Umbilical cord (tissue), 2 donors: ENCODE results near the gene NAA38. TPM values are rescaled to one million over a fixed set of nuclear protein-coding genes. Genes with fewer than 3 reads are reported as not detected.
A peak's percentile ranks its signal among the peaks of the same experiment; 100 is the strongest.

Experiments used
- DNase-seq: peaks from one replicate; pipeline ENCODE4 v3.0.0-alpha.2; 2015; ENCODE audit warnings: low spot score
- total RNA-seq: library from RNA; depleted of rRNA; stranded (reverse); fragments of >200 nt; gene quantifications from one replicate; pipeline ENCODE4 v1.2.3, GENCODE V29; 2014; ENCODE audit warnings: low replicate concordance; ENCODE audit not compliant: insufficient read depth

NAA38 gene
- total RNA-seq, 1 donor from 2014 or later: 55.9 TPM

DNA sequence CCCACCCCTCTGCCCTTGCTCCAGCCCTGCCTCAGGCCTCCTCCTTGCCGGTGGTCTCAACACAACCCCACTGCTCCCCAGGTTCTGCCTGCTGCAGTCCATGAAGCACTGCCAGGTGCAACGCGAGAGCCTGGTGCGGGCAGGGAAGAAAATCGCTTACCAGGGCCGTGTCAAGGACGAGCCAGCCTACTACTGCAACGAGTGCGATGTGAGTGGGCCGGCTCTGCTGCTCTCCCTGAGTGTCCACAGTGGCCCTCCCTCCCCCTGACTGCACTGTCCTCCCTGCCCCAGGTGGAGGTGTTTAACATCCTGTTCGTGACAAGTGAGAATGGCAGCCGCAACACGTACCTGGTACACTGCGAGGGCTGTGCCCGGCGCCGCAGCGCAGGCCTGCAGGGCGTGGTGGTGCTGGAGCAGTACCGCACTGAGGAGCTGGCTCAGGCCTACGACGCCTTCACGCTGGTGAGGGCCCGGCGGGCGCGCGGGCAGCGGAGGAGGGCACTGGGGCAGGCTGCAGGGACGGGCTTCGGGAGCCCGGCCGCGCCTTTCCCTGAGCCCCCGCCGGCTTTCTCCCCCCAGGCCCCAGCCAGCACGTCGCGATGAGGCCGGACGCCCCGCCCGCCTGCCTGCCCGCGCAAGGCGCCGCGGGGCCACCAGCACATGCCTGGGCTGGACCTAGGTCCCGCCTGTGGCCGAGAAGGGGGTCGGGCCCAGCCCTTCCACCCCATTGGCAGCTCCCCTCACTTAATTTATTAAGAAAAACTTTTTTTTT is 4.3 kb downstream of the NAA38 start:
- no peak for DNase-seq

DNA sequence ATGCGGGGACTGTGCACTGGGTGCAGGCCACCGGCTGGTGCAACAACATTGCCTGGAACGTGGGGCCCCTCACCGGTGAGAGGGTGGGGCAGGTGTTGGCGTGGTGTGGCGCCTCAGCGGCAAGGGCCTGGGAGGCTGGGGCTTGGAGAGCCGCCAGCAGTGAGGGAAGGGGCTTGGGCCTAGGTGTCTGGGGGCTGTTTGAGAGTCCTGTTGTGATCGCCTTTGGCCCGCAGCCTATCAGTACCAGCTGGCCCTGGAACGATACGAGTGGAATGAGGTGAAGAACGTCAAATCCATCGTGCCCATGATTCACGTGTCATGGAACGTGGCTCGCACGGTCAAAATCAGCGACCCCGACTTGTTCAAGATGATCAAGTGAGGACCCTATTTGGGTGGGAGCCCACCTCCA is 5.1 kb downstream of the NAA38 start:
- DNase-seq: no peak

DNA sequence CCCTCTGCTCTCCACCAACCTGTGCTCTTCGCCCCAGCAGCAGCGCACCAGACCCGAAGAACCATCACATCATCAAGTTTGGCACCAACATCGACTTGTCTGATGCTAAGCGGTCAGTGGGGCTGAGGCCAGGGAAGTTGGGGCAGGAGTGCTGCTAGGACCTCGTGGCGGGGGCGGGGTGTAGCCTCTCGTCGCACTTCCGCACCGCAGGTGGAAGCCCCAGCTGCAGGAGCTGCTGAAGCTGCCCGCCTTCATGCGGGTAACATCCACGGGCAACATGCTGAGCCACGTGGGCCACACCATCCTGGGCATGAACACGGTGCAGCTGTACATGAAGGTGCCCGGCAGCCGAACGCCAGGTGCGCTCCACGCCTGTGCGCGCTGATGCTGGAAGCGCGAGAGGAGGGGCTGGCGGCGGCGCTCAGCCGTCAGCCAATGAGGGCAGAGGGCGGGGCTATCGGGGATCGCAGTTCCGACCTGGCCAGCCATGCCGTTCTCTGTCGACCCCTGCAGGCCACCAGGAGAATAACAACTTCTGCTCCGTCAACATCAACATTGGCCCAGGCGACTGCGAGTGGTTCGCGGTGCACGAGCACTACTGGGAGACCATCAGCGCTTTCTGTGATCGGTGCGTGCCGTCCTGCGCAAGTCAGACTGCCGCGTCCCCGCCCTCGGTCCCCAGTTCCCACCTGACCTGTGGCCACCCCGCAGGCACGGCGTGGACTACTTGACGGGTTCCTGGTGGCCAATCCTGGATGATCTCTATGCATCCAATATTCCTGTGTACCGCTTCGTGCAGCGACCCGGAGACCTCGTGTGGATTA is 5.7 kb downstream of the NAA38 start:
- DNase-seq: peak; percentile 90

DNA sequence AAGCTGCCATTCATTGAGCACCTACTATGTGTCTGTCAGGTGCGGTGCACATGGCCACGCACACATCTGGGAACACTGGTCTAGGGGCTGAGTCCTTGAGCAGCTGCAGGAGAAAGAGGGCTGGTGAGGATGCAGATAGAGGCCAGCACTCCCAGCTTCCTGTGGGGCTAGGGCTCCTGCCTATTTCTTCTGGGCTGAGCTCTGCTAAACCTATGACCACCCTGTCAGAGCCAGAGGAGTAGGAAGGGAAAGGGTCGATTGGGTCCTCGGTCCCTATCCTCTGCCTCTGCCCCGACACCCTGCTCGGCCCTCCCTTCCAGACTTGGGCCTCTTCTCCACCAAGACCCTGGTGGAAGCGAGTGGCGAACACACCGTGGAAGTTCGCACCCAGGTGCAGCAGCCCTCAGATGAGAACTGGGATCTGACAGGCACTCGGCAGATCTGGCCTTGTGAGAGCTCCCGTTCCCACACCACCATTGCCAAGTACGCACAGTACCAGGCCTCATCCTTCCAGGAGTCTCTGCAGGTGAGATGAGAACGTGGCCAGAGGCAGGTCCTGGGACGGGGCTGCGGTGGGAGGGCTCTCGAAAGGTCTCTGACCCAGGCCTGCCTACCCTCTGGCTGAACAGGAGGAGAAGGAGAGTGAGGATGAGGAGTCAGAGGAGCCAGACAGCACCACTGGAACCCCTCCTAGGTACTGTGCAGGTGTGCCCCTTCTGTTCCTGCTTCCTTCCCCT is 6.5 kb downstream of the NAA38 start:
- no peak for DNase-seq

DNA sequence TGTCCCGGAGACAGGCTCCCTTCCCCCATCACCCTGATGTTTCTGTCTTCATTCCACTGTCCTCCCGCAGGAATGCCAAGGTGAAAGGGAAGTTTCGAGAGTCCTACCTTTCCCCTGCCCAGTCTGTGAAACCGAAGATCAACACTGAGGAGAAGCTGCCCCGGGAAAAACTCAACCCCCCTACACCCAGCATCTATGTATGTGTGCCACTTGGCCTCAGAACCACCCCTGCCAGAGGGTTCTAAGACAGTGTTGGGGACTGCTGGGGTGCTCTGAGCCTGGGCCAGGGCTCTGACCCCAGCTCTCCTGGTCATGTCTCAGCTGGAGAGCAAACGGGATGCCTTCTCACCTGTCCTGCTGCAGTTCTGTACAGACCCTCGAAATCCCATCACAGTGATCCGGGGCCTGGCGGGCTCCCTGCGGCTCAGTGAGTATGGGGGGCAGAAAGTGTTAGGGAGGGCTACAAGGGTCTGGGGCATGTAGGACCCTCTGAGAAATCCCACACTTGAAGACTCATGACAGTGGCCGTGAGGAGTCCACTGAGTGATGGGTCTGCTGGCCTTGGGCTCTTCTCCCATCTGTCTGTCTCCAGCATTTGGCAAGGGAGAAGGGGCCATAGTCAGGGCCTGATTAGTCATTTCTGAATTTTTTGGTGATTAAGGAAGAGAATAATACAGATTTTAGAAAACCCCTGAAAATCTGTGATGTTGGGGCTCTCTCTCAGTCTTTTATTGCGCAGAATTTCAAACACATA is 7.4 kb downstream of the NAA38 start:
- DNase-seq: no peak

DNA sequence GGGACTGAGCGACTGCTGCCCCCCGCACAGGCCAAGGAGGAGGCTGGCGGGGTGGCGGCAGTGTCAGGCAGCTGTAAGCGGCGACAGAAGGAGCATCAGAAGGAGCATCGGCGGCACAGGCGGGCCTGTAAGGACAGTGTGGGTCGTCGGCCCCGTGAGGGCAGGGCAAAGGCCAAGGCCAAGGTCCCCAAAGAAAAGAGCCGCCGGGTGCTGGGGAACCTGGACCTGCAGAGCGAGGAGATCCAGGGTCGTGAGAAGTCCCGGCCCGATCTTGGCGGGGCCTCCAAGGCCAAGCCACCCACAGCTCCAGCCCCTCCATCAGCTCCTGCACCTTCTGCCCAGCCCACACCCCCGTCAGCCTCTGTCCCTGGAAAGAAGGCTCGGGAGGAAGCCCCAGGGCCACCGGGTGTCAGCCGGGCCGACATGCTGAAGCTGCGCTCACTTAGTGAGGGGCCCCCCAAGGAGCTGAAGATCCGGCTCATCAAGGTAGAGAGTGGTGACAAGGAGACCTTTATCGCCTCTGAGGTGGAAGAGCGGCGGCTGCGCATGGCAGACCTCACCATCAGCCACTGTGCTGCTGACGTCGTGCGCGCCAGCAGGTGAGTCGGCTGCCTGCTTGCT is 8.1 kb downstream of the NAA38 start:
- DNase-seq: no peak

DNA sequence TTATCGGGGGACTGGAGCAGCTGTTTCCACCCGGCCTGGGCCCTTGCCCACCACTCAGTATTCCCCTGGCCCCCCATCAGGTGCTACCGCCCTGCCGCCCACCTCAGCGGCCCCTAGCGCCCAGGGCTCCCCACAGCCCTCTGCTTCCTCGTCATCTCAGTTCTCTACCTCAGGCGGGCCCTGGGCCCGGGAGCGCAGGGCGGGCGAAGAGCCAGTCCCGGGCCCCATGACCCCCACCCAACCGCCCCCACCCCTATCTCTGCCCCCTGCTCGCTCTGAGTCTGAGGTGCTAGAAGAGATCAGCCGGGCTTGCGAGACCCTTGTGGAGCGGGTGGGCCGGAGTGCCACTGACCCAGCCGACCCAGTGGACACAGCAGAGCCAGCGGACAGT is 8.6 kb downstream of the NAA38 start:
- no peak for DNase-seq

DNA sequence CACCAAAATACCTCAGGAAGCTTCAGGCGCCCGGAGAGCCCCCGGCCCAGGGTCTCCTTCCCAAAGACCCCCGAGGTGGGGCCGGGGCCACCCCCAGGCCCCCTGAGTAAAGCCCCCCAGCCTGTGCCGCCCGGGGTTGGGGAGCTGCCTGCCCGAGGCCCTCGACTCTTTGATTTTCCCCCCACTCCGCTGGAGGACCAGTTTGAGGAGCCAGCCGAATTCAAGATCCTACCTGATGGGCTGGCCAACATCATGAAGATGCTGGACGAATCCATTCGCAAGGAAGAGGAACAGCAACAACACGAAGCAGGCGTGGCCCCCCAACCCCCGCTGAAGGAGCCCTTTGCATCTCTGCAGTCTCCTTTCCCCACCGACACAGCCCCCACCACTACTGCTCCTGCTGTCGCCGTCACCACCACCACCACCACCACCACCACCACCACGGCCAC is 9.2 kb downstream of the NAA38 start:
- no peak for DNase-seq

DNA sequence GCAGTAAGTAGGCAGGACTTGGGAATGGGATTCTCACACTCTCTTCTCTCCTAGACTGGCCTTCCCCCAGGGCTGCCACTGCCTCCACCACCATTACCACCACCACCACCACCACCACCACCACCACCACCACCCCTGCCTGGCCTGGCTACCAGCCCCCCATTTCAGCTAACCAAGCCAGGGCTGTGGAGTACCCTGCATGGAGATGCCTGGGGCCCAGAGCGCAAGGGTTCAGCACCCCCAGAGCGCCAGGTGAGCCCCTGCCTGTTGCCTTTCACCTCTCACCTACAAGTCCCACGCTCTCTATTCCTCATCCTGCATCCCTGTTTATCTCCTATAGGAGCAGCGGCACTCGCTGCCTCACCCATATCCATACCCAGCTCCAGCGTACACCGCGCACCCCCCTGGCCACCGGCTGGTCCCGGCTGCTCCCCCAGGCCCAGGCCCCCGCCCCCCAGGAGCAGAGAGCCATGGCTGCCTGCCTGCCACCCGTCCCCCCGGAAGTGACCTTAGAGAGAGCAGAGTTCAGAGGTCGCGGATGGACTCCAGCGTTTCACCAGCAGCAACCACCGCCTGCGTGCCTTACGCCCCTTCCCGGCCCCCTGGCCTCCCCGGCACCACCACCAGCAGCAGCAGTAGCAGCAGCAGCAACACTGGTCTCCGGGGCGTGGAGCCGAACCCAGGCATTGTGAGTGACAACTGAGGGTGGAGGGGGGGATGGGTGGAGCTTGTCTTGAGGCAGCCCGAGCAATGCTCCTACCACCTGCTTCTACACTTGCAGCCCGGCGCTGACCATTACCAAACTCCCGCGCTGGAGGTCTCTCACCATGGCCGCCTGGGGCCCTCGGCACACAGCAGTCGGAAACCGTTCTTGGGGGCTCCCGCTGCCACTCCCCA is 10.3 kb downstream of the NAA38 start:
- no peak for DNase-seq

DNA sequence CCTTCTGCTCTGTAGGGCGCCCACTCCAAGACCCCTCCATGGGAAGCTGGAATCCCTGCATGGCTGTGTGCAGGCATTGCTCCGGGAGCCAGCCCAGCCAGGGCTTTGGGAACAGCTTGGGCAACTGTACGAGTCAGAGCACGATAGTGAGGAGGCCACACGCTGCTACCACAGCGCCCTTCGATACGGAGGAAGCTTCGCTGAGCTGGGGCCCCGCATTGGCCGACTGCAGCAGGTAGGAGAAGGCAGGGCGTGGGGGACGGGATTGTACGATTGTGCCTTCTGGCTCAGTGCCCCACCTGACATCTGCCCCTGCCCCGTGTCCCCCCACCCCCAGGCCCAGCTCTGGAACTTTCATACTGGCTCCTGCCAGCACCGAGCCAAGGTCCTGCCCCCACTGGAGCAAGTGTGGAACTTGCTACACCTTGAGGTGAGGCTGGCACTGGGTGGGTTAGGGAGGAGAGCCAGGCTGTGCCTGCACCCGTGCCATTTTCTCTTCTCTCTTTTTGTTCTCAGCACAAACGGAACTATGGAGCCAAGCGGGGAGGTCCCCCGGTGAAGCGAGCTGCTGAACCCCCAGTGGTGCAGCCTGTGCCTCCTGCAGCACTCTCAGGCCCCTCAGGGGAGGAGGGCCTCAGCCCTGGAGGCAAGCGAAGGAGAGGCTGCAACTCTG is 11.2 kb downstream of the NAA38 start:
- DNase-seq: no peak

DNA sequence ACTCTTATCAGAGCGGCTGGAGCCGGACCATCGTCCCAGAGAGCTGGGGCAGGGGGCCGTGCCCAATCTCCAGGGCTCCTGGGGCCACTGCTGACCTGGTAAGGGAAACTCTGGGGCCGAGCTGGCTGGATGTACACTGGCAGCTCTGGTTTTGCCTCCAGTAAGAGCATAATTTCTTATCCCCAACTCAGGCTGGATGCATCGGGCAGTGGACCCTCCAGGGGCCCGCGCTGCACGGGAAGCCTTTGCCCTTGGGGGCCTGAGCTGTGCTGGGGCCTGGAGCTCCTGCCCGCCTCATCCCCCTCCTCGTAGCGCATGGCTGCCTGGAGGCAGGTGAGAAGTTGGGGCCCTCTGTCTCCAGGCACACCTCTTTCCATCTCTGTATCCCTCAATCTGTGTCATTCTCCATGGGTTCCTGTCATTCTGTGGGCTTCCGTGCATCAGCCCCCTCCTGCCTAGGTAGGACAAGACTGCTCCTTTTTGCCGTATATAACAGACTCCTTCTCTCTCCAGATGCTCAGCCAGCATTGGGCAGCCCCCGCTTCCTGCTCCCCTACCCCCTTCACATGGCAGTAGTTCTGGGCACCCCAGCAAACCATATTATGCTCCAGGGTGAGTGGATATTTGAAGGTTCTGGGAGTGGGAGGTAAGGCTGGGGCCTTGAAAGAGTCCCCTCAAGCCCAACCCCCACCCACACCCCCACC is 11.8 kb downstream of the NAA38 start:
- DNase-seq: no peak

DNA sequence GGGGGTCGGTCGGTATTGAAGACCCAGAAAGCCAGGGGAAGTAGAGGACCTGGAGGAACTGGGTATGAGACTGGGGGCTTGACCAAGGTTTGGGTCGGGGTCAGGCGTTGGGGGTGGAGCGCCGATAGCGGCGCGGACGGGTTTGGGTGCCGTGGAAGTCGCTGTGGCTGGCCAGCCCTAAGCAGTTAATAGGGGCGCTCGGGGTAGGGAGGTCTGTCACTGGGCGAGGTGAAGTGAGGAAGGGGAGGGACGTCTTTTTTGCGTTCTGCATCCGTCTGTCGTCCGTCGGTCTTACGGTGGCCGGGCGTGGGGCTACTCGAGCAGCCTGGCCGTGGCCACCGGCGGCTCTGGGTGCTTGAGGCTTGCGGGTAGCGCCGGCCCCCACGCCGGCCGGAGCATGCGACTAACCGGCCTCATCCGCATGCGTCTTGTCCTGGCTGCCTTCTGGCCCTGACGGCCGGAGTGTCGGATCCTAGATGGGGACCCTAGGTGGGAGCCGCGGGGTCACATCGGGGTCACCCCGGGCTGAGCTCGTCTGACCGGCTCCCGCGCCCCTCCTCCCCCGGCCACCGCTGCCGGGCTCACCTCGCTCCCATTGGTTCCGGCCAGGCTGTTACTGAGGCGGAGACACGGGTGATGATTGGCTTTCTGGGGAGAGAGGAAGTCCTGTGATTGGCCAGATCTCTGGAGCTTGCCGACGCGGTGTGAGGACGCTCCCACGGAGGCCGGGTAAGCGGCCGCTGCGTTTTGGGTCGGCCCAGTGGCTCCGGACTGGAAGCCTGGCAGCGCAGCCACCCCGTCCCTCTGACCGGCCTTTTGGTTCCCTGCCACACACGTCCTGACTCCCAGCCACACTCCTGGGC is 12.8 kb downstream of the NAA38 start:
- DNase-seq: peak; percentile 98

DNA sequence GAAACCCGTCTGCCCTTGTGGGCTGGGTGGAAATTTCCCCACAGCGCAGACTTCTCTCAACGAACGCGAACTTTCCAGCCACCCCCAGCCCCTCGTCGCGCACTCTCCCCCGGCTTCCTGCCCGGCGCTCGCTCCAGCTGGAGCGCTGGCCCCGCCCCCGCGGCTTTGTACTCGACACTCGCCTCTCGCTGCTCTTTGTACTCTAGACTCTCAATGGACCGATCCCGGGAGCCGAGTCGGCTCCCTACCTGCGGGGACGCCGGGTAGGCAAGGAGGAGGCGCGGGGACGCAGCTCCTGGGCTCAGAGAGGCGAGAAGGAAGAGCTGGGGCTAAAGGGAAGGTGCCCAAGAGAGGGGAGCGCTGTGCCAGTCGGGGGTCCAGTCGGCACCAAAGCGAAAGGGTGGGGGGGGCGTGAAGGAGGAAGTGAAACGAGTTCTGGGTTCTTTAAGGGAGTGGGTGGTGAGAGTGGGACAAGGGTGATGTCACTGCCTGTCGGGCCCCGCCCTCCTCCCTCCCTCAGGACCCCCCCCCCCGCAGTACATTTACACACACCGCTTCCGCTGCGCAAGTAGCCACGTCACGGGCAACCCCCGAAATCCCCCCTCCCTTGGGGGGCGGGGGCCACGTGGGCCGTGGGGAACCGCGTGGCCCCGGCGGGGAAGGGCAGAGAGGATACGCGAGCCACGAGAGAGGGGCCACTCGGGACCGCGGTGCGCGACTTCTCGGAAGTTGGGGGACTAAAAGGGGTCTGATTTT is 13.6 kb downstream of the NAA38 start:
- DNase-seq: peak; percentile 86

DNA sequence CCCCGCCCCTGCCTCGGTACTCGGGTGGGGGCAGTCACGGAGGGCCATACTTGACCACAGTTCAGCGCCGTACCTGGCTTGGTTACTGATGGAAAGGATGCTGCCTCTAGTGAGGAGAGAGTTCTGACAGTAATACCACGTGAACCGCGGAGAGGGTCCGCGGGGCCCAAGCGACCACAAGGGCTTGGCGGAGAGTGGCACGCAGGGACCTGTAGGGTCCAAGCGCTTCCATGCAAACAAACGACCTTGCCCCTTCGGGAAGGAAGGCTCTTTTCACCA is 14.2 kb downstream of the NAA38 start:
- DNase-seq: no peak

DNA sequence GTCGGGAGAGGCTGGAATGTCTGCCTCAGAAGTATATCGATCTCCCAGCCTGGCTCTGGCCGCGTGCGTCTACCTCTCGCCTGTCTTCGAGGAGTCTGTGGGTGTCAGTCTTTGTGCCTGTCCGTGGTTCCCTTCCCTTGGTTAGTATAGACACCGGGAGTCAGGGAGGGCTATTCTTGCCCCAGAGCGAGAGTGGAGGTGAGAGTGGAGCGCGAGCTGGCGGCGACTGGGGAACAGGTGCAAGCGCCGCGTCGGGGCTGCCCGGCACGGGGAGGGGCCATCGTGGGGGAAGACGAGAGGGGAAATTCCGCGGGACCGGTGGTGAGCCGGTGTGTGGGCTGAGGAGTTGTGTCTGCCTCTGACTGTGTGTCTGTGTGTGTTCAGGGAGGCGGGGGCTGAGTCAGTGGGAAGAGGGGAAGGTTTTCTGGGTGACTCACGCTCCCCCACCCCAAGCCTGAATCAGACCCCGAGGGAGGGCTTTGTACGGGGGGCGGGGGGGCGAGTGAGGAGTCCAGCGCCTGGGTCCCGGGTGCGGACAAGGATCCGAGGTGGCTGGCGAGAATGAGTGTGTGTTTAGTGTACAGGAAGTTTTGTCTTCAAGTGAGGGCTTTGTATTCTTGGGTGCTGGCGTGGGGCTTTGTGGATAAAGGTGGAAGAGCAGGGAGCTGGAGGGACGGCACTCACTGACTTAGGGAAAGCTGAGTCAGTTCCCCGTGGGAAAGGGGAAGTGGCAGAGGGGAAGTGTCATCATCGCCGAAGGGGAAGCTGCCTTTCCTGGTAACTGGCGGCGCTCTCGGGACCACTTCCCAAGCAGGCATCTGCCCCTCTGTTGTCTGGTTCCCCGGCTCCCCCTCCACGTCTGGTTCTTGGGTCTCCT is 14.7 kb downstream of the NAA38 start:
- DNase-seq: peak; percentile 86

DNA sequence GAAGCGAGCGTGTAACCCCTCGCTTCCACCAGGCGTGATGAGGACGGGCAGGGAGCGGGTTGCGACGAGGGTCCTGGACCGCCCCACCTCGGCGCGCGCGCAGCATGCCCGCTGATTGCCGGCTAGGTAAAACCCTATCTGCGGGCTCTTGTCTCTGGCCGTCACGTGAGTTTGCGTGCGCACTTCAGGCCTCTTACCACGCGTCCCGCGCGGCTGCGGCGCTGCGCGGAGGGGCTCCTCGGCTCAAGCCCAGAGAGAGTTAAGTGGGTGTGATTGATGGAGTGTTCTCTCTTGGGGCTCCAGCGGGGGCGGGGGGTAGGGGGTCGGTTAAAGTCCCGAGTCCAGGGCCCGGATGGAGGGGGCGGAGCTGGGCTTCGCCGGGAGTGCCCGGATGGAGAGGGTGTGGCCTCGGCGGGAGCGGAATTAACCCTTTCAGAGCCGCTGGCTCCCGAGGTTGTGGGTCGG is 15.4 kb downstream of the NAA38 start:
- DNase-seq: peak; percentile 95
